ENCODE data around the gene CTNNBL1.

DNA sequence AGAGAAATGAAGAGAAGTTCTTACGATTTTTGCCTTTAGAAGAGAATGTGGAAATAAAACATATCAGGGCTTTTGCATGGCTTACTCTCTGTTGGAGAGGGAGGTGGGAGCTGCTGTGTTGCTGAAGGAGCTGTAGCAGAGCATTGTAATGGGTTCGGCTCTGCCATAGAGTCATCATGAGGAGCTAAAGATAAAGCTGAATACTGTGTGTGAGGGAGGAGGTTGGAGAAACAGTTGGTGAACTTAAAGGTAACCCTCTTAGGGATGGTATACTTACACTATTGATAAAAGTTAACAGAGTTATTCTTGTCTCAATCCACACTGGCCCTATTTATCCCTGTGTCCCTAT, 34.8 kb downstream of the CTNNBL1 start:
- TF ChIP-seq, protein P1, sequence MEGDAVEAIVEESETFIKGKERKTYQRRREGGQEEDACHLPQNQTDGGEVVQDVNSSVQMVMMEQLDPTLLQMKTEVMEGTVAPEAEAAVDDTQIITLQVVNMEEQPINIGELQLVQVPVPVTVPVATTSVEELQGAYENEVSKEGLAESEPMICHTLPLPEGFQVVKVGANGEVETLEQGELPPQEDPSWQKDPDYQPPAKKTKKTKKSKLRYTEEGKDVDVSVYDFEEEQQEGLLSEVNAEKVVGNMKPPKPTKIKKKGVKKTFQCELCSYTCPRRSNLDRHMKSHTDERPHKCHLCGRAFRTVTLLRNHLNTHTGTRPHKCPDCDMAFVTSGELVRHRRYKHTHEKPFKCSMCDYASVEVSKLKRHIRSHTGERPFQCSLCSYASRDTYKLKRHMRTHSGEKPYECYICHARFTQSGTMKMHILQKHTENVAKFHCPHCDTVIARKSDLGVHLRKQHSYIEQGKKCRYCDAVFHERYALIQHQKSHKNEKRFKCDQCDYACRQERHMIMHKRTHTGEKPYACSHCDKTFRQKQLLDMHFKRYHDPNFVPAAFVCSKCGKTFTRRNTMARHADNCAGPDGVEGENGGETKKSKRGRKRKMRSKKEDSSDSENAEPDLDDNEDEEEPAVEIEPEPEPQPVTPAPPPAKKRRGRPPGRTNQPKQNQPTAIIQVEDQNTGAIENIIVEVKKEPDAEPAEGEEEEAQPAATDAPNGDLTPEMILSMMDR (IDR thresholded peaks at IDR 0.05), result no peak
- no peak for TF ChIP-seq POLR2A (IDR thresholded peaks at IDR 0.05)
